ENCODE results near the gene TUT7. TPM values are rescaled to one million over a fixed set of nuclear protein-coding genes. Genes with fewer than 3 reads are reported as not detected.
"Not testable (repeated sequence)": the region's sequence is repeated elsewhere in the genome, so short reads cannot be mapped to it uniquely, and the experiment has no call there.

TUT7 gene
- total and polyA plus RNA-seq, 2 experiments from 2014 or later: 21.4 to 23.8 TPM

- no peak for TF ChIP-seq STAT1 (IDR thresholded peaks at IDR 0.05; ENCODE audit: unreplicated experiment)
- TF ChIP-seq ZNF331 (CRISPR knock-in tag; IDR thresholded peaks at IDR 0.05; ENCODE audit: low read depth): no peak
- no peak for TF ChIP-seq EZH2 (IDR thresholded peaks at IDR 0.05; ENCODE audit: low read depth, unreplicated experiment)
- no peak for TF ChIP-seq NANOG (IDR thresholded peaks at IDR 0.05; ENCODE audit: borderline replicate concordance)
- TF ChIP-seq CTCF (conservative IDR thresholded peaks at IDR 0.05; ENCODE audit: low read depth in 2 of 2): no peak
Observed at GRCh38 chr9:86387376-86387775, 33.2 kb upstream of the TUT7 start (continued).

- H3K4me1 ChIP-seq (ENCODE audit: insufficient read depth); H3K4me1 Mint-ChIP-seq; H3K27me3 ChIP-seq (ENCODE audit: insufficient read depth); H3K27ac ChIP-seq (ENCODE audit: low read depth); ATAC-seq; H2AFZ ChIP-seq; H3K27me3 Mint-ChIP-seq (ENCODE audit: insufficient read depth, low read depth, poor library complexity); H3K79me2 ChIP-seq (replicated peaks; ENCODE audit: insufficient read depth); H3K36me3 ChIP-seq (ENCODE audit: insufficient read depth); H3K4me3 Mint-ChIP-seq; H3K27ac Mint-ChIP-seq; H3K4me2 ChIP-seq; H4K20me1 ChIP-seq (replicated peaks; ENCODE audit: insufficient read depth); H3K4me3 ChIP-seq; DNase-seq (ENCODE audit: low spot score); H3F3A ChIP-seq (replicated peaks; ENCODE audit: low read depth); H3K9me2 ChIP-seq (ENCODE audit: insufficient read depth): not testable (repeated sequence)
- peaks cover 67% of the 10 kb centered on the region for H3K9me3 Mint-ChIP-seq
- H3K36me3 Mint-ChIP-seq (ENCODE audit: low read depth): peaks cover 19% of the 10 kb centered on the region
Observed at GRCh38 chr9:86383000-86383399, 28.8 kb upstream of the TUT7 start.

- no peak overlapping the region for H3K4me3 ChIP-seq
- H3K4me2 ChIP-seq: no peak overlapping the region
- Mint-ChIP-seq H3K4me3 (no peak overlapping the region), H3K36me3 (ENCODE audit: low read depth) (peaks cover 22% of the 10 kb centered on the region), H3K27ac (no peak overlapping the region), H3K27me3 (ENCODE audit: insufficient read depth, low read depth, poor library complexity) (peaks cover 2% of the 10 kb centered on the region), H3K9me3 (peaks cover 54% of the 10 kb centered on the region), H3K4me1 (no peaks in the 10 kb centered on the region)
- TF ChIP-seq ZNF114 (CRISPR knock-in tag; IDR thresholded peaks at IDR 0.05) (no peak), EZH2 (IDR thresholded peaks at IDR 0.05; ENCODE audit: low read depth, unreplicated experiment) (no peak), CREB1 (CRISPR knock-in tag; IDR thresholded peaks at IDR 0.05; ENCODE audit: low read depth) (no peak), NANOG (IDR thresholded peaks at IDR 0.05; ENCODE audit: borderline replicate concordance) (no peak), STAT1 (IDR thresholded peaks at IDR 0.05; ENCODE audit: unreplicated experiment) (no peak)
- H3K27me3 ChIP-seq (ENCODE audit: insufficient read depth): no peaks in the 10 kb centered on the region
- H3K79me2 ChIP-seq (replicated peaks; ENCODE audit: insufficient read depth): no peaks in the 10 kb centered on the region
- no peaks in the 10 kb centered on the region for H4K20me1 ChIP-seq (replicated peaks; ENCODE audit: insufficient read depth)
- no peak overlapping the region for H3K27ac ChIP-seq (ENCODE audit: low read depth)
- H3K9me2 ChIP-seq (ENCODE audit: insufficient read depth): no peaks in the 10 kb centered on the region
- DNase-seq (ENCODE audit: low spot score): no peak
- 0 out of 2 replicates have a peak, but pooled peaks cover 2% of the 10 kb centered on the region for H3K36me3 ChIP-seq (ENCODE audit: insufficient read depth)
- no peaks in the 10 kb centered on the region for H3F3A ChIP-seq (replicated peaks; ENCODE audit: low read depth)
- H2AFZ ChIP-seq: no peak overlapping the region
- ATAC-seq: no peak
- H3K4me1 ChIP-seq (ENCODE audit: insufficient read depth): no peaks in the 10 kb centered on the region
Observed at GRCh38 chr9:86376016-86376415, 21.8 kb upstream of the TUT7 start.

GRCh38 chr9:86369810-86370209 lies 15.6 kb upstream of the TUT7 start:
- Histone ChIP-seq H3K4me1 (ENCODE audit: insufficient read depth) (no peaks in the 10 kb centered on the region), H3F3A (replicated peaks; ENCODE audit: low read depth) (no peaks in the 10 kb centered on the region), H3K4me2 (no peak overlapping the region), H3K79me2 (replicated peaks; ENCODE audit: insufficient read depth) (no peaks in the 10 kb centered on the region), H3K9me2 (ENCODE audit: insufficient read depth) (no peaks in the 10 kb centered on the region), H3K36me3 (ENCODE audit: insufficient read depth) (no peaks in the 10 kb centered on the region), H4K20me1 (replicated peaks; ENCODE audit: insufficient read depth) (no peaks in the 10 kb centered on the region), H2AFZ (no peak overlapping the region), H3K27me3 (ENCODE audit: insufficient read depth) (no peaks in the 10 kb centered on the region), H3K27ac (ENCODE audit: low read depth) (no peak overlapping the region), H3K4me3 (no peak overlapping the region)
- H3K27ac Mint-ChIP-seq: no peak overlapping the region
- no peak overlapping the region for H3K4me3 Mint-ChIP-seq
- no peaks in the 10 kb centered on the region for H3K4me1 Mint-ChIP-seq
- peaks cover 22% of the 10 kb centered on the region for H3K36me3 Mint-ChIP-seq (ENCODE audit: low read depth)
- H3K9me3 Mint-ChIP-seq: peaks cover 43% of the 10 kb centered on the region
- DNase-seq (ENCODE audit: low spot score) (no peak), ATAC-seq (no peak)
- no peak for TF ChIP-seq JUNB (IDR thresholded peaks at IDR 0.05; ENCODE audit: unreplicated experiment)
- TF ChIP-seq NANOG (IDR thresholded peaks at IDR 0.05; ENCODE audit: borderline replicate concordance): no peak
- TF ChIP-seq STAT1 (IDR thresholded peaks at IDR 0.05; ENCODE audit: unreplicated experiment): no peak
- no peak for TF ChIP-seq ZNF114 (CRISPR knock-in tag; IDR thresholded peaks at IDR 0.05)
- TF ChIP-seq ETS1 (IDR thresholded peaks at IDR 0.05): no peak
- no peak for TF ChIP-seq EZH2 (IDR thresholded peaks at IDR 0.05; ENCODE audit: low read depth, unreplicated experiment)
- no peak for TF ChIP-seq EZH2phosphoT487 (IDR thresholded peaks at IDR 0.05; ENCODE audit: unreplicated experiment)
- TF ChIP-seq CTCF (conservative IDR thresholded peaks at IDR 0.05; ENCODE audit: low read depth in 2 of 2): no peak
- no peak for TF ChIP-seq ZNF331 (CRISPR knock-in tag; IDR thresholded peaks at IDR 0.05; ENCODE audit: low read depth)
- H3K27me3 Mint-ChIP-seq (ENCODE audit: insufficient read depth, low read depth, poor library complexity): peaks cover 4% of the 10 kb centered on the region

Data from GM23338 (cell line).